B cell (primary cell): ENCODE results near the gene RBPJ. TPM values are rescaled to one million over a fixed set of nuclear protein-coding genes. Genes with fewer than 3 reads are reported as not detected.

ENCODE experiments used
- ATAC-seq: fragments of 200-7000 bp; cut with Tn5 transposase; one replicate; pipeline ENCODE4 v1.10.0; 2021; ENCODE audit warnings: low read depth, mild to moderate bottlenecking, moderate number of reproducible peaks, moderate library complexity
- CTCF ChIA-PET: fragments of 350-600 bp; sonication (Branson Sonifier 250); formaldehyde crosslinking; loops from one replicate; lab custom pipeline; 2021; ENCODE audit warnings: antibody characterized with exemption, inconsistent platforms; lab: Charles Lee
- POLR2A ChIA-PET: fragments of 350-600 bp; sonication (Branson Sonifier 250); formaldehyde crosslinking; loops from one replicate; lab custom pipeline; 2021; ENCODE audit warnings: antibody characterized with exemption; lab: Charles Lee
- DNase-seq: peaks from one replicate; pipeline ENCODE4 v3.0.0; 2013
- H2AFZ ChIP-seq: 2 replicates; pipeline ENCODE4 v1.6.1; 2012; ENCODE audit warnings: mild to moderate bottlenecking, low read depth, low read length; ENCODE audit not compliant: insufficient read depth, poor library complexity, severe bottlenecking
- H3K27ac ChIP-seq, 2 donors: 1 replicate in 1 of 2; 2 replicates in 1 of 2; pipeline ENCODE4 v1.5.1; 2012 to 2013; ENCODE audit warnings: low read length in 2 of 2, mild to moderate bottlenecking in 2 of 2, moderate library complexity in 1 of 2
- H3K27me3 ChIP-seq, 4 experiments: fragments of 200-600 bp in 1 of 4; sonication (generic) in 1 of 4; replicated peaks in 1 of 4; 1 replicate in 2 of 4; 2 replicates in 2 of 4; pipeline versions ENCODE4 v1.6.1 to v1.7.0; 2013 to 2016; ENCODE audit warnings: low read length in 3 of 4, mild to moderate bottlenecking in 2 of 4, mixed read lengths in 1 of 4, moderate library complexity in 1 of 4; ENCODE audit not compliant: insufficient read depth in 4 of 4, control insufficient read depth in 3 of 4; ENCODE audit errors: control extremely low read depth in 1 of 4
- H3K36me3 ChIP-seq, 2 experiments: replicated peaks in 1 of 2; 1 replicate in 1 of 2; 2 replicates in 1 of 2; pipeline versions ENCODE4 v1.6.1 to v1.7.1; 2013; ENCODE audit warnings: low read length in 1 of 2; ENCODE audit not compliant: insufficient read depth in 2 of 2, control insufficient read depth in 1 of 2; ENCODE audit errors: control extremely low read depth in 1 of 2, extremely low read depth in 1 of 2
- H3K4me1 ChIP-seq, 2 donors: fragments of 200-600 bp in 1 of 2; sonication (generic) in 1 of 2; 1 replicate in 1 of 2; 2 replicates in 1 of 2; pipeline versions ENCODE4 v1.5.1 to v1.6.1; 2013 to 2017; ENCODE audit warnings: low read length in 2 of 2; ENCODE audit not compliant: control insufficient read depth in 2 of 2, insufficient read depth in 2 of 2
- H3K4me2 ChIP-seq: replicated peaks from 2 replicates; pipeline ENCODE3; 2012; ENCODE audit warnings: mild to moderate bottlenecking, low read depth, low read length; ENCODE audit not compliant: poor library complexity, severe bottlenecking
- H3K4me3 ChIP-seq, 5 experiments: fragments of 200-600 bp in 1 of 5; sonication (generic) in 1 of 5; 1 replicate in 3 of 5; 2 replicates in 2 of 5; pipeline versions ENCODE4 v1.5.1 to v1.7.0; 2011 to 2016; ENCODE audit warnings: low read length in 4 of 5, mild to moderate bottlenecking in 4 of 5, low read depth in 2 of 5, control low read depth in 1 of 5, moderate library complexity in 1 of 5; ENCODE audit not compliant: insufficient read depth in 1 of 5; ENCODE audit errors: control extremely low read depth in 1 of 5, extremely low read depth in 1 of 5
- H3K79me2 ChIP-seq: fragments of 200-600 bp; sonication (generic); one replicate; pipeline ENCODE4 v1.6.0; 2016; ENCODE audit warnings: low read length; ENCODE audit not compliant: control insufficient read depth, insufficient read depth
- H3K9ac ChIP-seq: fragments of 200-600 bp; sonication (generic); 2 replicates; pipeline ENCODE4 v1.6.1; 2017; ENCODE audit warnings: mild to moderate bottlenecking, low read length, moderate library complexity
- H3K9me3 ChIP-seq, 3 donors: one replicate each; pipeline versions ENCODE4 v1.6.1 to v1.7.1; 2013; ENCODE audit warnings: low read length in 2 of 3; ENCODE audit not compliant: control insufficient read depth in 2 of 3, insufficient read depth in 1 of 3; ENCODE audit errors: control extremely low read depth in 1 of 3
- H4K20me1 ChIP-seq: 2 replicates; pipeline ENCODE4 v1.6.0; 2012; ENCODE audit warnings: mild to moderate bottlenecking, low read length; ENCODE audit not compliant: insufficient read depth, control insufficient read depth, poor library complexity, severe bottlenecking
- H3K27ac Mint-ChIP-seq: one replicate; pipeline ENCODE4 v1.8.0; 2021; ENCODE audit warnings: mixed read lengths
- H3K27me3 Mint-ChIP-seq: one replicate; pipeline ENCODE4 v1.8.0; 2021; ENCODE audit warnings: mixed read lengths
- H3K4me1 Mint-ChIP-seq: one replicate; pipeline ENCODE4 v1.8.0; 2021; ENCODE audit warnings: mixed read lengths
- H3K4me3 Mint-ChIP-seq: one replicate; pipeline ENCODE4 v1.8.0; 2021; ENCODE audit warnings: mixed read lengths
- H3K9me3 Mint-ChIP-seq: one replicate; pipeline ENCODE4 v1.8.0; 2022; ENCODE audit warnings: mixed read lengths; ENCODE audit not compliant: insufficient read depth
- CTCF ChIP-seq: fragments of 200-600 bp; IDR thresholded peaks from one replicate; pipeline ENCODE4 v1.8.0; 2022; ENCODE audit warnings: antibody characterized with exemption, mild to moderate bottlenecking
- EZH2 ChIP-seq: IDR thresholded peaks from 2 replicates; pipeline ENCODE4 v1.6.1; 2012; ENCODE audit warnings: borderline replicate concordance, low read depth, mild to moderate bottlenecking, moderate library complexity, low read length; ENCODE audit not compliant: insufficient read depth, poor library complexity, severe bottlenecking
- WGBS: methylation state at CpG from one replicate; pipeline ENCODE4 v1.1.5; 2013; ENCODE audit warnings: missing lambda C conversion rate; ENCODE audit not compliant: insufficient coverage; 5-methylcytosine and 5-hydroxymethylcytosine counted together
- intact Hi-C: fragments of 100-400 bp; cut with micrococcal nuclease; formaldehyde crosslinking; loops from one replicate; pipeline ENCODE4 v1.10.0; 2022
- polyA plus RNA-seq: library from polyadenylated mRNA; depleted of rRNA; stranded (reverse); fragments of >200 nt; gene quantifications from 2 replicates; pipeline ENCODE4 v1.2.3, GENCODE V29; 2012
- total RNA-seq, 2 donors: library from RNA; stranded (reverse); fragments of 120-200 nt in 1 of 2; gene quantifications; 1 replicate in 1 of 2; 2 replicates in 1 of 2; pipeline versions ENCODE4 v1.2.3 to v1.2.4, GENCODE V29; 2013 to 2022

The RBPJ gene
- total and polyA plus RNA-seq, 2 donors (not counting 1 experiment from before 2014, with no cell fraction given) = 10.6 to 50.1 TPM

DNA sequence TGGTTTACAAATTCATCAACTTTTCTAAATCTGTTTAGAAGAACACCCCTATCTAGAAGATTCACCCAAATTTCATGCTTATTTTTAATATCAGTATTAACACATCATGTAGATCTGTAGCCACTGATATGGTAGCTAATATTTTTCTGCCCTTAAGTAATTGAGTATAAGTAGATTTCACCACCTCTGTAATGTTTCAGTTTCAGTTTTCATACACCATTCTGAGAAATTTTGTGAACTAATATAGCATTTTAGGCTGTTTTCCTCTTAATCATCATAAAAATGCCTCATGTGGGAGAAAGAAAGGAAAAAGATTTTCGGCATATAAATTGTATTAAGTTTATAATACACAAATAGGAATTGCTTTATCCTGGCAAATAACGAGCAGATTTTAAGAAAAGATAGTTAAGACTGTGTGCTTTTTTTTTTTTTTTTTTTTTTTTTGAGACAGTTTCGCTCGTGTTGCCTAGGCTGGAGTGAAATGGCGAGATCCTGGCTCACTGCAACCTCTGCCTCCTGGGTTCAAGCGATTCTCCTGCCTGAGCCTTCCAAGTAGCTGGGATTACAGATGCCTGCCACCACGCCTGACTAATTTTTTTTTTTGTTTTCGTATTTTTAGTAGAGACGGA is 21.4 kb upstream of the RBPJ start:
- no peak for DNase-seq
- Histone ChIP-seq H2AFZ (peak overlapping the region; percentile 47), H3K27me3 (peaks cover 0 to 3% (median 0%) of the 10 kb centered on the region in 4 experiments), H3K36me3 (no peaks in the 10 kb centered on the region), H4K20me1 (no peaks in the 10 kb centered on the region), H3K4me2 (peak overlapping the region; percentile 24), H3K4me3 (no peak overlapping the region), H3K27ac (no peak overlapping the region), H3K4me1 (no peaks in the 10 kb centered on the region), H3K9ac (no peak overlapping the region), H3K79me2 (no peaks in the 10 kb centered on the region), H3K9me3 (no peaks in the 10 kb centered on the region)
- CTCF ChIA-PET = no interaction called here
- no peaks in the 10 kb centered on the region for H3K27me3 Mint-ChIP-seq
- POLR2A ChIA-PET = interaction anchor here (0.5 kb wide), 1 partner anchor 23 kb away, joined by 3 read pairs; no protein-coding TSS in a partner anchor
- no peak for TF ChIP-seq CTCF
- no peak for TF ChIP-seq EZH2
- no peak overlapping the region for H3K27ac Mint-ChIP-seq
- no peaks in the 10 kb centered on the region for H3K9me3 Mint-ChIP-seq
- peaks cover 3% of the 10 kb centered on the region for H3K4me1 Mint-ChIP-seq
- no peak for ATAC-seq
- 88% methylated on average over 7 of the region's 9 CpGs for WGBS
- intact Hi-C loops = no loop called here
- no peak overlapping the region for H3K4me3 Mint-ChIP-seq
